ENCODE results near the gene IQSEC3.

GRCh38 chr12:208813-209212, 142.2 kb downstream of the IQSEC3 start:
- no peak for TF ChIP-seq CTCF (conservative IDR thresholded peaks at IDR 0.05; ENCODE audit: low read length)
- no peak for TF ChIP-seq EZH2phosphoT487 (IDR thresholded peaks at IDR 0.05; ENCODE audit: borderline replicate concordance, low read depth, low read length)

All from OCI-LY7 (cell line).